Activated gamma-delta T cell treated with Interleukin-2 at 50 U/mL for 16 hours (primary cell): ENCODE measurements around the gene SORBS1.
"Not testable (repeated sequence)": the region's sequence is repeated elsewhere in the genome, so short reads cannot be mapped to it uniquely, and the experiment has no call there.

Experiments used
- DNase-seq: peaks from one replicate; pipeline ENCODE4 v3.0.0-alpha.2; 2020

The SORBS1 gene

GRCh38 chr10:95480102-95480900, 80.9 kb downstream of the SORBS1 start:
- DNase-seq: no peak

DNA sequence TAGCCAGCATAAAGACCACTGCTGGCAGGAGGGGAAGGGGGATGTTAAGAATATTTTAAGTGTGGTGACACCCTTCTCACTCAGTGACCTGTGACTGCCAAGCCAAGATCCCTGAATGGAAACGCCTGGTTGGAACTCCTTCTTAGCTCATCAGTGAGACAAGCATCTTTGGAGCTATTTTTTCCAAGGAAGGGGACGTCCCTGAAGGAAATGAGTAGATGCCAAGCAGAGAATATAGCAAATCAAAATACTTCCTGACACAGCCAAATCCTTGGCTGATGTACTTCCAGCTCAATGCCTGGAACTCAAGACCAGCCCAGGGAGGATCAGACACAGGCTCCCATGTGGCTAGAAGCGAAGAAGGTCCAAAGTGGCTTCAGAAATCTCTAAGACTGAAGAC, 82.2 kb downstream of the SORBS1 start:
- DNase-seq: no peak

DNA sequence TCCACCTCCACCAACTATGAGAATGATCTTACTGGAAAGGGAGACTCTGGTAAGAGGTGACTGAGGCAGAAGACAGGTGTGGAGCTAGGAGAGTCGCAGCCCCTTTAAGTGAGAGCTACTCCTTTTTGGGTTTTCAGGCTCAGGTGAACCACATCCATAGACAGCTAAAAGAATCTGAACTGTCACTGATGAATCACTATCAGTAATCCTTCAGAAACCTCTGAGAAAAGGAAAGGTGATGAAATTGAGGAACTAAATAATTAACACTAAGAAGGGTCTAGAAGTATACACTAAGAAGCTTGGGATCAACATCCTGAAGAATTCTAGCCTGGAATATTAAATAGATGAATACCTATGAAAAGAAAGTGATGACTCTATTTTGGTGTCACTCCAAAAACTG, 83.0 kb downstream of the SORBS1 start:
- no peak for DNase-seq

- no peak for DNase-seq
Observed at GRCh38 chr10:95477175-95477520, 84.0 kb downstream of the SORBS1 start.

DNA sequence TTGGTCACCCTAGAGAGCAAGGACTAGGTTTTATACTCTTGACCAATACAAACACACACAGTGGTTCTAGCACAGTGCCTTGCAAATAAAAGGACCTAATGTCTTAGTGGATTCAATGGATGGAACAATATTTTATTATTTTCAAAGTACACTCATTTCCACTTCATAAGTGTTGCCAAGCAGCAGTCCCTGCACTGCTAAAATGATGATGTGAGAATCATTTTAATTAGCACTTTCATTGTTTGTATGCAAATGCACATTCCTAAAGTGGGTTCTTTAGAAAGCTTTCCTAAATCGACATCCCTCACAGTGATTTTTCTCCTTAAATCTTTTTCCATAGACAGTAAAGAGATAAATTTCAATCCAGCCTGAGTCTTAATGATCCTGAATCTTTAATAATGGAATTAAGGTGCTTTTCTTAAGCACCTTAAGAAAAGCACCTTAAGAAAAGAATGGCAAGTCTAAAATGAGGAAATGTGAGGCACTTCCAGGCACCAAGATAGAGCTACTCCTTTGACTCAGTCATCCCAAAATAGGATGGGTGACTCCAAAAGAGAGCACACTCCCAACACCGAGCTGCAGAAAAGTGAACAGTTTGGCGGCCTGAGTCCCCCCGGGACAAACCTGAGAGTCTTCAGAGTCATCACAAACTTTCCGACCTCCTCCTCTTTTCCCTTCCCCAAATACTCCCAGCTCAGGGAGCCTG, 84.5 kb downstream of the SORBS1 start:
- DNase-seq: no peak

- DNase-seq: no peak
Observed at GRCh38 chr10:95475827-95476468, 85.2 kb downstream of the SORBS1 start.

DNA sequence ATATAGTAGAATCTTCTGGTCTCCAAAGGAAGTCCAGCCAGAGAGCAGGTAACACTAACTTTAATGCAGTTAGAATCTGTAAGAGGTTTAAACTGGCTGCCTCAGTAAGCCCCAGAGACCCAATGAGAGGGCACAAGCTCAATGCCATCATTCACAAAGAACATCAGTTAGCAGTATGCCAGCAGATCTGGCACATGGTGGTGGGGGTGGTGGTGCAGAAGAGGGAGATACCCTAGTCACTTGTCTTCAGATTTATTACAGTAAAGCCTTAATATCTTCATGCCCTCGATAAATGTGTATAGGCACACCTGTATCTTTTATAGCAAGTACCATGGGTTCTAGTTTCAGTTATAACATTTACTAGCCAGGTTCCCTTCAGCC, 86.2 kb downstream of the SORBS1 start:
- DNase-seq: no peak

- no peak for DNase-seq
Observed at GRCh38 chr10:95474228-95475002, 86.8 kb downstream of the SORBS1 start.

DNA sequence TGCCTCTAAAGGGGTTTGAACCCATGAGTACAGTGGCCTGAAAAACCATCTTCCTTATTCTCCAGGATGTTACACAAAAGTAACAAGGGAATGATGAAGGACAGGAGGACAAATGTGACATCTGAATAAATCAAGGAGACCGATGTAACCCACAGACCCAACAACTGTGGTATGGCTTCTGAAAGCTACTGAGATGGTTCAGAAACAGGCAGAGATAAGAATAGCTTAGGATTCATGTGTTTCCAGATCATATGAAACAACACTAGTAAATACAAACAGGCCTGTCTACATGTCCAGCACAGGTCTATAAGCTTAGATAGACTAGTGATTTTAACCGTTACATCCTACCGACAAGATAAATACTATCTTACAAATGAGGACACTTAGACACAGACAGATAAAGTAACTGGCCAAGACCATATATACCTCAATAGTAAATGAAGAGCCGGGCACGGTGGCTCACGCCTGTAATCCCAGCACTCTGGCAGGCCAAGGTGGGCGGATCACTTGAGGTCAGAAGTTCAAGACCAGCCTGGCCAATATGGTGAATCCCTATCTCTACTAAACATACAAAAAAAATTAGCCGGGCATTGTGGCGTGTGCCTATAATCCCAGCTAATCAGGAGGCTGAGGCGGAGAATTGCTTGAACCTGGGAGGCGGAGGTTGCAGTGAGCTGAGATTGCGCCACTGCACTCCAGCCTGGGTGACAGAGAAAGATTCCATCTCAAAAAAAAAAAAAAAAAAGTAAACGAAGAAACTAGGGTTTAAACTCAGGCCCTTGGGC, 88.7 kb downstream of the SORBS1 start:
- DNase-seq: no peak

DNA sequence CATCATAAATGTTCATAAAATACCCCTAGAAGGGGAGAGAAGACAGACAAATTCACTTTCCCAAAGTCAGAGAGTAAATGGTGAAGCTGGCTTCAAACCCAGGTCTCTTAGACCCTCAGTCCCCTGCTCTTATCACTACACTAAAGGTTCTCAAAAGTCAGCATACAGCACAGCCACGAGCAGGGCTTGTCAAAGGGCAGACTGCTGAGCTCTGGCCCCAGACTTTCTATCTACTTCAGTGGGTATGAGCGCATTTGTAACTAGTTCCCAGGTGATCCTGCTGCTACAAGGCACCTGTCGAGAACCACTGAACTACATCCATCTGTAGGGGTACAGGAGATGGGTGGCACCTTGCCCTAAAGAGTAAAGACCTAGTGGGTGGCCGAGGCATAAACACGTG, 91.5 kb downstream of the SORBS1 start:
- no peak for DNase-seq

GRCh38 chr10:95469251-95469650, 91.9 kb downstream of the SORBS1 start:
- no peak for DNase-seq

DNA sequence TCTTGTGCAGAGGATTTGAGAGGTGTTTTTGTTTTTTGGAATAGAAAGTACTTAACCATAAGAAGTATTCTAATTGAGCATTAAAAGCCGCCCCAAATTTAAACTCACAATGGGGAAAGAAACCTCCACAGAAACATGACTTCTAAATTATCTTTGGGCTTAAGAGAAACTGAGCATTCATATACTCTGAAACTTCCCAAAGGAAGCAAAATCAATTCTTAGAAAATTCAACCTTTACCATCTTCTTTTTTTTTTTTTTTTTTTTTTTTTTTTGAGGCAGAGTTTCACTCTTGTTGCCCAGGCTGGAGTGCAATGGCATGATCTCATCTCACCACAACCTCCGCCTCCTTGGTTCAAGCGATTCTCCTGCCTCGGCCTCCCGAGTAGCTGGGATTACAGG, 93.5 kb downstream of the SORBS1 start:
- not testable (repeated sequence) for DNase-seq

GRCh38 chr10:95467162-95467599, 94.0 kb downstream of the SORBS1 start:
- no peak for DNase-seq

- DNase-seq: no peak
Observed at GRCh38 chr10:95466436-95466835, 94.7 kb downstream of the SORBS1 start.

DNA sequence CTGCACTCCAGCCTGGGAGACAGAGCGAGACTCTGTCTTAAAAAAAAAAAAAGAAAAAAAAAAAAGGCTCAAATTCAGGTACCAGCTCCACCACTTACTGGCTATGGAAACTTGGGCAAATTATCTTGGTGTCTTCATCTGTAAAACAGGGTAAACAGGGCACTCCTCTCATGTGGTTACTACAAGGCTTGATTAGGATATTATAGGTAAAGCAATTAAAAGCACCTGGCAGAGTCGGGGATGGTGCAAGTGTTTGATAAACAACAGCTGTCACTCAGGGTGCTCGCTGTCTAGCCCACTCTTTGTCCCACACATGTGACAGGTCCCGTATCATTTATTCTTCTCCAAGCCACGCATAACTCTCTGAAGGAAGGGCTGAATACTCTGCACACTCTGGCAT, 96.9 kb downstream of the SORBS1 start:
- no peak for DNase-seq

GRCh38 chr10:95462740-95463667, 98.2 kb downstream of the SORBS1 start:
- no peak for DNase-seq

DNA sequence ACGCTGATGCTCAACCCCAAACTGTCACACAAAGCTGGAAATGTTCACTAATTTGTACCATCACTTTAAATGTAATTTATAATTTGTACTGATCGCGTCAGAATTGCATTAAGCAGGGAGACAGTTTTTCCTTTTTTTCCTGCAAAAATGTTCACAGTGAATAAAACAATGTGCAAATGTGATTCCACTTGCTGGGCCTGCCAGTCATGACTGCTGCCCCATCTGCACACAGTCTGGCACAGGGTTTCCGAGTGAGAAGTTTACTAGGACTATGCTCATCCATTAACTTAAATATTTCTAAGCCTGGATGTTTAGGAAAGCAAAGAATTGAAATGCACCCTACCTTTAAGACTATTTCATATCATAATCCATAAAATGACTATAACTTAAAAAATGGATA, 99.6 kb downstream of the SORBS1 start:
- no peak for DNase-seq

DNA sequence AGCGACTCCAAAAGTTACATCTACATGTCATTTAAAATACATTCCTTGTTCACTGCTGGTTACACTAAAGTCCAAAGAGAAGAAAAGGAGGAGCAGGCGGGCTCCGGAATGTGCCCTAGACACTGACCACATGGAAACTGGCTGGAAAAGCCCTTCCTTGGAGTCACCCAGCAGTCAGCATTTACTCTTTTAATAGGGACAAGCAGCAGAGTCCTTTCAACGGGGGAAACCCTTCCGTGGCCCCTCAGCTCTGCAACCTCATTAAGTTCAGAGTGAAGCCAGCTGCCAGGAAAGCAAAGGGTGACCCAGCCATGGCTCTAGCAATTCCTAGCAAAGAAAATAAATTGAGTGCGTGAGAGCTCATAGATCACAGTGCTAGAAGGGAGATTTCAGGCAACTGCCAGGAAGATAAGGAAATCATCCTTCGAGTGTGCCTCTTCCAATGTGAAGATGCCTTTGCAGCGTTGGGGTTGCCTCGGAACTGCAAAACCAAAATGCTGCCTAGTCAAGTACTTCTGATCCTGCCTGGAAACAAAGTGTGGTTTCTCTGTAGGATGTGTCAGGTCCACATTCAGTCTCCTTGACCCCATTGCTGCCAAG, 101.6 kb downstream of the SORBS1 start:
- no peak for DNase-seq

GRCh38 chr10:95458871-95459270, 102.3 kb downstream of the SORBS1 start:
- DNase-seq: no peak

DNA sequence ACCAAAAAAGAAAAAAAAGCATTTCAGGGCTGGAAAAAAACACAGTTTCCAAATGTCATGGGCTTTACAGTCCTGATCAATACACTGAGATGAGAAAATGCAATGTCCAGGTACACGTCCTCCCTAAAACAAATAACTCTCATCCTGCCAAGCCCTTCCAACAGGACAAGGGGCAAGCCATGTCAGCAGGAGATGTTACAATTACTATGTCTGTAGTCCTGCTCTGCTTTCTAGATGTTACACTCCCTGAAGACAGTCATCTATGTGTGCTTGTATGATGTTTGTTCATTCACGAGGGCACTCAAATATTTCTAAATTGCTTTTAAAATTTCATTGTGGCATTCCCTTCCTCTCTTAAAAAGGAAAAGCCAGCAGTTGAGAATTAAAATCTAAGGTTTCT, 103.2 kb downstream of the SORBS1 start:
- no peak for DNase-seq

- DNase-seq: no peak
Observed at GRCh38 chr10:95457319-95457886, 103.8 kb downstream of the SORBS1 start.
